ENCODE data around the gene KBTBD8. TPM values are rescaled to one million over a fixed set of nuclear protein-coding genes. Genes with fewer than 3 reads are reported as not detected.

The KBTBD8 gene
- total RNA-seq, 1 donor from 2014 or later = 53.3 TPM

- ChIA-PET CTCF (no interaction called here), POLR2A (interaction anchor here (0.6 kb wide), 1 partner anchor 484 kb away, joined by 5 read pairs; no protein-coding TSS in a partner anchor)
- peaks cover 66% of the 10 kb centered on the region for H3K36me3 Mint-ChIP-seq (ENCODE audit: low read depth)
- H3K27ac Mint-ChIP-seq = peak overlapping the region; percentile 51
- H3K27me3 Mint-ChIP-seq = no peaks in the 10 kb centered on the region
- TF ChIP-seq, protein P1, sequence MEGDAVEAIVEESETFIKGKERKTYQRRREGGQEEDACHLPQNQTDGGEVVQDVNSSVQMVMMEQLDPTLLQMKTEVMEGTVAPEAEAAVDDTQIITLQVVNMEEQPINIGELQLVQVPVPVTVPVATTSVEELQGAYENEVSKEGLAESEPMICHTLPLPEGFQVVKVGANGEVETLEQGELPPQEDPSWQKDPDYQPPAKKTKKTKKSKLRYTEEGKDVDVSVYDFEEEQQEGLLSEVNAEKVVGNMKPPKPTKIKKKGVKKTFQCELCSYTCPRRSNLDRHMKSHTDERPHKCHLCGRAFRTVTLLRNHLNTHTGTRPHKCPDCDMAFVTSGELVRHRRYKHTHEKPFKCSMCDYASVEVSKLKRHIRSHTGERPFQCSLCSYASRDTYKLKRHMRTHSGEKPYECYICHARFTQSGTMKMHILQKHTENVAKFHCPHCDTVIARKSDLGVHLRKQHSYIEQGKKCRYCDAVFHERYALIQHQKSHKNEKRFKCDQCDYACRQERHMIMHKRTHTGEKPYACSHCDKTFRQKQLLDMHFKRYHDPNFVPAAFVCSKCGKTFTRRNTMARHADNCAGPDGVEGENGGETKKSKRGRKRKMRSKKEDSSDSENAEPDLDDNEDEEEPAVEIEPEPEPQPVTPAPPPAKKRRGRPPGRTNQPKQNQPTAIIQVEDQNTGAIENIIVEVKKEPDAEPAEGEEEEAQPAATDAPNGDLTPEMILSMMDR (IDR thresholded peaks at IDR 0.05) = no peak
- no peak for DNase-seq
- no peak for ATAC-seq (ENCODE audit: low read depth)
- H3K4me3 Mint-ChIP-seq = no peak overlapping the region
- intact Hi-C loops (cut with micrococcal nuclease) = no loop called here
- H3K9me3 Mint-ChIP-seq = no peaks in the 10 kb centered on the region
- peaks cover 71% of the 10 kb centered on the region for H3K4me1 Mint-ChIP-seq
Observed at GRCh38 chr3:67011414-67012131, 13.5 kb downstream of the KBTBD8 start.

DNA sequence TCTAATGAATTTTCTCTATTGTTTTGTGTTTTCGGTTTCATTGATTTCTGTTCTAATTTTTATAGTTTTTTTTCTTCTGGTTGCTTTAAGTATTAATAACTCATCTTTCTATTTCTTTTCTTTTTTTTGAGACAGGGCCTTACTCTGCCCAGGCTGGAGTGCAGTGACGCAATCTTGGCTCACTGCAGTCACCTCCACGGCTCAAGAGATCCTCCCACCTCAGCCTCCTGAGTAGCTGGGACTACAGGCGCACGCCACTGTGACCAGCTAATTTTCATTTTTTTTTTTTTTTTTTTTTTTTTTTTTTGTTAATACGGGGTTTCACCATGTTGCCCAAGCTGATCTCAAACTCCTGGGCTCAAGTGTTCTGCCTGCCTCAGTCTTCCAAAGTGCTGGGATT is 14.5 kb downstream of the KBTBD8 start:
- TF ChIP-seq, protein P1 (IDR thresholded peaks at IDR 0.05) = no peak
- no peak for ATAC-seq (ENCODE audit: low read depth)
- Mint-ChIP-seq H3K27ac (peak overlapping the region; percentile 47), H3K27me3 (no peaks in the 10 kb centered on the region), H3K4me3 (no peak overlapping the region), H3K36me3 (ENCODE audit: low read depth) (peaks cover 58% of the 10 kb centered on the region), H3K4me1 (peaks cover 71% of the 10 kb centered on the region), H3K9me3 (no peaks in the 10 kb centered on the region)
- POLR2A ChIA-PET = interaction anchor here (0.7 kb wide), 1 partner anchor 102 kb away, joined by 7 read pairs; no protein-coding TSS in a partner anchor
- CTCF ChIA-PET = no interaction called here
- intact Hi-C loops (cut with micrococcal nuclease) = no loop called here
- DNase-seq = no peak

DNA sequence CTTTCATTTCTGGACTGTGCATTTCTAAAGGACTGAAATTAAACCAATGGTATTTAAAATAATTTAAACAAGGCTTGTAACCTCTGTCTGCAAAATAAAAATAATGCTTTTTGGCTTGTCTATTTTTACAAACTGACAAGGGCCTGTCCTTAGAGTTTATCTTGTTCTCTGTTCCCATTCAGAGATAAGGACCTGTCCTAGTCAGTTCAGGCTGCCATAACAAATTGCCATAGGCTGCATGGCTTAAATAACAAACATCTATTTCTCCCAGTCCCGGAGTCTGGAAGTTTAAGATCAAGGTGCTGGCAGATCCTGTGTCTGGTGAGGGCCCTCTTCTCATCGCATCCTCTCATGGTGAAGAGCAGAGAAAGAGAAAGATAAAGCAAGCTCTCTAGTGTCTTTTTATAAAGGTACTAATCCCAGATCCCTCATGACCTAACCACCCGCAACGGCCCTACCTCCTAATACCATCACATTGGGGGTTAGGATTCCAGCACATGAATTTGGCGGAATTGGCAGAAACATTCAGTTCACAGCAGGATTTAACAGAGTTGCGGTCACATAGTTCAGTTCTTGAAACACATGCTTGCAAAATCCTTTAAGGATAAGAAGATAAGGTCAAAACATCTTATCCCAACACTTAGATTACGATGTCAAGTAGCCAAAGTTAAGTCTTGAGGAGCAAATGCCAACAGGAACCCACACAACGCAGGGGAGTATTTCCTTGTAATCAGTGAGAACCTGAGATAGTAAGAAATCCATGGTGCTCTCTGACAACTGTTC is 17.8 kb downstream of the KBTBD8 start:
- no peaks in the 10 kb centered on the region for H3K27me3 Mint-ChIP-seq
- H3K27ac Mint-ChIP-seq = peak overlapping the region; percentile 84
- ATAC-seq (ENCODE audit: low read depth) (no peak), DNase-seq (no peak)
- TF ChIP-seq, protein P1 (IDR thresholded peaks at IDR 0.05) = no peak
- H3K9me3 Mint-ChIP-seq = no peaks in the 10 kb centered on the region
- H3K4me3 Mint-ChIP-seq = peak overlapping the region; percentile 66
- ChIA-PET CTCF (interaction anchor here (1.0 to 3.0 kb wide), 3 partner anchors 10 to 98 kb away, joined by 4 to 10 read pairs (median 5); no protein-coding TSS in a partner anchor), POLR2A (interaction anchor here (1.0 to 4.9 kb wide), 5 partner anchors 15 to 31 kb away, joined by 3 to 28 read pairs (median 7); partner anchors contain the start of gene KBTBD8)
- peaks cover 72% of the 10 kb centered on the region for H3K4me1 Mint-ChIP-seq
- H3K36me3 Mint-ChIP-seq (ENCODE audit: low read depth) = peaks cover 27% of the 10 kb centered on the region
- intact Hi-C loops (cut with micrococcal nuclease) = loop anchor here (1.0 to 2.0 kb wide), 3 partner anchors 8 to 33 kb away; partner anchors contain the start of gene KBTBD8

DNA sequence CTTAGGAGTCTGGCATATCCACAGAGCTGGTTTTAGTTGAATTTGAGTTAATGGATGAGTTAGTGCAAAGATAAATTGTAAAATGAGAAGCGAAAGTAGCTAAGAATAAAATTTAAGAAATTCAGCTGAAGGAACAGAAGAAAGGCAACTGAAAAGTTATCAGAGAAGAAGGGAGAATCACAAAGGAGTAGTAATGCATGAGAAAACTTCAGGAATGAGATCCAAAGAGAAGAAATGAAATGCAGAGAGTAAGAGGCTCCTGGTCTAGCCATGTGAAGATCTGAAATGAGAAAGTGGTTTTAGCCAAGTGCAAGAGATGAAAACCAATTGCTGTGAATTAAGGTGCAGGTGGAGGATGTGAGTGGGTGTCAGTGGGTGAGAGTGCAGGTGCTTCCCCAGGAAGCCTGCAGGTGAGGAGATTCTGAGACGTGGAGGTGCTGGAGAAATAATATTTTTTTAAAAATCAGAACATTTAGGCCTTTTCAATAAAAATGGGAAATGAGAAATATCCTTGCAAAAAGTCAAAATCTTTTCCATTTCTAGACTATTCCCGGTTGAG is 18.5 kb downstream of the KBTBD8 start:
- TF ChIP-seq, protein P1 (IDR thresholded peaks at IDR 0.05) = no peak
- Mint-ChIP-seq H3K9me3 (no peaks in the 10 kb centered on the region), H3K36me3 (ENCODE audit: low read depth) (peaks cover 20% of the 10 kb centered on the region), H3K4me1 (peaks cover 67% of the 10 kb centered on the region), H3K27ac (peak overlapping the region; percentile 84), H3K27me3 (no peaks in the 10 kb centered on the region), H3K4me3 (peak overlapping the region; percentile 66)
- DNase-seq = no peak
- intact Hi-C loops (cut with micrococcal nuclease) = loop anchor here (1.0 to 2.0 kb wide), 3 partner anchors 8 to 32 kb away; partner anchors contain the start of gene KBTBD8
- POLR2A ChIA-PET = interaction anchor here (1.0 to 4.9 kb wide), 3 partner anchors 16 to 30 kb away, joined by 7 to 28 read pairs (median 8); partner anchors contain the start of gene KBTBD8
- CTCF ChIA-PET = interaction anchor here (0.7 to 3.0 kb wide), 4 partner anchors 11 to 97 kb away, joined by 4 to 10 read pairs (median 4); no protein-coding TSS in a partner anchor
- ATAC-seq (ENCODE audit: low read depth) = peak; percentile 43

Data from activated B cell treated with CpG ODN at 0.5 μM for 24 hours (primary cell).